Measurements from ENCODE around the gene ZBP1.

ZBP1 gene

DNA sequence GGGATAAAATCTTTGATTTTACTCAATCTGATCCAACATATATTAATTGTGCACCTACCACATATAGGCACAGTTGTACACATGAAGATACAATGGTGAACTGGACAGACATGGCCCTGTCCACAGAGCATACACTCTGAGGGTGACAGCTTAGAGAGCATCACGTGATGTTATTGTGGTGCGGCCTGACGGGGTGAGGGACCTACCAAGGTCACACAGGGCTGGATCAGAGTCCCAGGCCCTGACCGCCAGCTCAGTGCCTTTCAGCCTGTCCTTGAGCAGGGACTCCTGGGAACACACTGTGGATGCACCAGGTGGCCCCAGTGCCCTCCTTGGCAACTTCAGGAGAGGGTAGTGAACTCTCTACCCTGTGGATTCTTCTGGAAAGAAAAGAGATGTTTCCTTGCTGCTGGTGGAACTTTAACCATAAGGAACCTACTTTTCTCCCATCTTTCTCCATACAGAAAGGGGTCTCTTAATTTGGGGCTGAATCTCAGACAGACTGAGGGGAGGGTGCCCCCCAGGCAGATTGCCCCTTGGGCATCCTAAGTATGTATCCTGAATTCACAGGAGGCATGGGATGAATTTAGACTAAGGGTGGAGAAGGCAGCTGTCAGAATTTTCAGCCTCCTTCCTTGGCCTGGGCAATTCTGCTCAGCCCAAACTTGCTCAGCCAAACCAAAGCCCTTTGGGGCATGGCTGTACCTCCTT lies 32.8 kb downstream of the ZBP1 start:
- no peak for DNase-seq (ENCODE audit: low read depth, low spot score)

DNA sequence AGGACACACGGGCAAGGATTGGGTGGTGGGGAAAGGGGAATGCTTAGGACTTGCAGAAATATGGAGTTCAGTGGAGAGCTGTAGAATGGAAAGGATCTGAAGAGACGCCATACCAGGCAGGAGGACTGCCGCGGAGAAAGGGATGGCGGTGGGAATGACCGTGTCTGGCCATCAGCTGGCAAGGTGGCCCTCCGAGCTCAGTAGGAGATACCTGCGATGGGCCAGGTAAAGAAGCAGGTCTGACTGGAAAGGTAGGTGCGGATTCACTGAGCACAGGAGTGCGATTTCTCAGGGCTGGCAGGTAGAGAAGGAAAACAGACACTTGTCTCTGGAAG lies 33.3 kb downstream of the ZBP1 start:
- no peak for DNase-seq (ENCODE audit: low read depth, low spot score)

DNA sequence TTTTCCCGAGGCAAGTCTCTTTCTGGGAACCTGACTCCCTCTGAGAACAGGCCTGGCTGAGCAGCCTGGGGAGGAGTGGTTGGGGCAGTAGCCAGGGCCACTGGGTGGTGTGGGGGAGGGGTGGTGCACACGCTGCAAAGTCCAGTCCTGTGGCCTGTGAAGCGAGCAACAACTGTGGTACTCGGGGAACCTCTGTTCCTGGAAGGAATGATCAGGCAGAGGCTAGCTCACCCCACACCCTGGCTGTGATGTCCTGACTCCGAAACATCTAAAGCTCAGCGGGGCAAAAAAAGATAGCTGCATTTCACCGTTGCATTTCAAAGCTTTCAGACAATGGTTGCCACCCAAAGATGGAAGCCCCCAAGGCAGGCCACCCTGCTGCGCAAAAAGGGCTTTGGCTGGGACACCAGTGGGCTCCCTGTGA lies 33.8 kb downstream of the ZBP1 start:
- DNase-seq (ENCODE audit: low read depth, low spot score) = no peak

DNA sequence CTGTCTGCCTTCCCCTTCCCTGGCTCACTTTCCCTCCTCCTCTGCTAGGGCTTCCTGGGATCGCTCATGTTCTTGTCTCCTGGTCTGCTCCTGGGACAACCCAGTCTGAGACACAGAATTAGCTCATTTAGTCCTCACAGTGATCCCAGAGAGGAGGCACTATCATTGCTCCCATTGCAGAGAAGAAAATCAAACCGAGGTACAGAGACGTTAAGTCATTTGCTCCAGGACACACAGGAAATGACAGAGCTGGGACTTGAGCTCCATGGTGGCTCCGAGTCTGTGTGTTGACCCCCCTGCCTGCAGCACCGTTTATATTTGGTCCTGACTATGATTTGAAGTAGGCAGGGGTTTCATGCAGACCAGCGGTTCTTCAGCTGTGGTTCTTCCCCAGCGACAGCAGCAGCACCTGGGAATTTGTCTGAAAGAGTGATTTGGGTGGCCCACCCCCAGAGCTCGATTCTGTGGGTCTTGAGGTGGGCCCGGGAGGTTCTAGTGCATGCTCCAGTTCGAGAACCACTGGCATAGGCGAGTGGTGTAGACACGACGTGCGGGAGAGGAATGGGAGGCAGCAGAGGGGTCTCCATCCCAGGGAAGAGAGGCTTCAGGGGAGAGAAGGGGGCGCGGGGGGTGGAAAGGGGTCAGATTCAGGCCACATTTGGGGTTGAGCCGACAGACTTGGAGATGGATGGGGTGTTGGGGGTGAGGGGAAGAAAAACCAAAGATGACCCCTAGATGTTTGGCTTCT lies 34.6 kb downstream of the ZBP1 start:
- DNase-seq (ENCODE audit: low read depth, low spot score) = no peak

DNA sequence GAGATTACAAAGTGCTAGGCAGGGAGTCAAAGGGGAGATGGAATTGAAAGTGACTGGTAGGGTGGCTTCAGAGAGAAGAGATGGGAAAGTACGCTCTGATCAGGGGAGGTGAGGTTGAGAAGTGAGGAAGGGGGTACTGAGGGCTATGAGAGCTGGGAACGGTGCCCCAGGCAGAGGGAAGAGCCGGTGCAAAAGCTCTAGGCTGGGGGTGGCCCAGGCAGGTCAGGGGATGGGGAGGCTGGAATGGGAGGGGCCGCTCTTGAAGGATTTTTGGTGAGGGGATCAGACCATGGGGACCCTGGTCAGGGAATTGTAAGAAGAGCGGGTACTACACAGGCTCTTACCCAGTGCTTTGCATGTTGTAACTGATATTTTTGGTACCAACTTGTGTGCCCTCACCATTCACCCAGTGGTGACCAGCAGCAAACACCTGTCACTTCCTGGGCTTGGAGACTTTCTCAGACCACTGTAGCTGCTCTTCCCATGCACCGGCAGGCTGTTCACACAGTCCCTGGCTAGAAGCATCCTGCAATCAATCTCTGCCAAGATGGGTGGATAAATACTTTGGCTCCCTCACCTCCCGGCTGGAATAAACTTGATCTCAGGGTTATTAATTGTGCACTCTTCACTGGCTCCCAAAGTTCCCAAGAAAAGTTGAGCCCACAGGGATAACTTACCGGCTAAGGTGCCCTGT lies 35.3 kb downstream of the ZBP1 start:
- no peak for DNase-seq (ENCODE audit: low read depth, low spot score)

DNA sequence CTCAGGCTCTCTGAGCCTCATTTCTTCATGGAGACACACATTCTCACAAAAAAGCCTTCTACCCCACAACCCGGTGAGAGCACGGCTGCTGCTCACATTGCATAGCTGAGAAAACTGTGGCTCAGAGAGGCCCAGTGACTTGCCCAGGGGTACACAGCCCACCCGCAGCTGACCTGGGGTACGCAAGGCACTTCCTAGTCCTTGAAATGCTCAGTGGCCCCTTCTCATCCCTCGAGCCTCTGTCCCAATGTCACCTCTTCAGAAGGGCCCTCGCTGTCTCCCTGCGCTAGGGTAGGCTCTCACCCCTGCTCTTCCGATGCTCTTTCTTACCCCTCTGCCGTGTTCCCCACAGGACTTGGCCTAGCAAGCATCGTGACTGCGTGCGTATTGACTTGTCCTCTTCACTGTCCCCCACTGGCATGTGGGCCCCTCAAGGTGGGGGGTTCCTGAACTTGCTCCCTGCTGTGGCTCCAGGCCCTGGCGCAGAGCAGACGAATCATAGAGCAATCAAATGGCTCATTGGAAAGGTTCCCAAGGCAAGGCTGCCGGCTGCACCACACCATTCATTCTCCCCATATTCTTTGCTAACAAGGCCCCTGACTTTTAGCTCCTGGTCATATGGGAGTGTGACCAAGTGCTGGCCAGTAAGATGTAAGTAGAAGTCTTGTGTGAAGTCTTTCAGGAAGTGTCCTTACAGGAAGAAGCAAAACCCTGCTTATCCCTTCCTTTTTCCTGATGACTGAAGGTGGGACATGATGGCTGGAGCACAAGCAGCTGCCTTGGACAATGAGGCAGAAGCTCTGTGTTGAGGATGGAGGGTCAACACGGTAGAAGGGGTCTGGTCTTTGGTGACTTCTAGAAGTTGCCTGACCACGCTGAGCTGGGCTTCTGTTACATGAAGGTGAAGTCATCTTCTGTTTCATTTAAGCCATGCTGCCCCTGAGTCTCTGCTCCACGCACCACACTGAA lies 36.7 kb downstream of the ZBP1 start:
- DNase-seq (ENCODE audit: low read depth, low spot score) = no peak

DNA sequence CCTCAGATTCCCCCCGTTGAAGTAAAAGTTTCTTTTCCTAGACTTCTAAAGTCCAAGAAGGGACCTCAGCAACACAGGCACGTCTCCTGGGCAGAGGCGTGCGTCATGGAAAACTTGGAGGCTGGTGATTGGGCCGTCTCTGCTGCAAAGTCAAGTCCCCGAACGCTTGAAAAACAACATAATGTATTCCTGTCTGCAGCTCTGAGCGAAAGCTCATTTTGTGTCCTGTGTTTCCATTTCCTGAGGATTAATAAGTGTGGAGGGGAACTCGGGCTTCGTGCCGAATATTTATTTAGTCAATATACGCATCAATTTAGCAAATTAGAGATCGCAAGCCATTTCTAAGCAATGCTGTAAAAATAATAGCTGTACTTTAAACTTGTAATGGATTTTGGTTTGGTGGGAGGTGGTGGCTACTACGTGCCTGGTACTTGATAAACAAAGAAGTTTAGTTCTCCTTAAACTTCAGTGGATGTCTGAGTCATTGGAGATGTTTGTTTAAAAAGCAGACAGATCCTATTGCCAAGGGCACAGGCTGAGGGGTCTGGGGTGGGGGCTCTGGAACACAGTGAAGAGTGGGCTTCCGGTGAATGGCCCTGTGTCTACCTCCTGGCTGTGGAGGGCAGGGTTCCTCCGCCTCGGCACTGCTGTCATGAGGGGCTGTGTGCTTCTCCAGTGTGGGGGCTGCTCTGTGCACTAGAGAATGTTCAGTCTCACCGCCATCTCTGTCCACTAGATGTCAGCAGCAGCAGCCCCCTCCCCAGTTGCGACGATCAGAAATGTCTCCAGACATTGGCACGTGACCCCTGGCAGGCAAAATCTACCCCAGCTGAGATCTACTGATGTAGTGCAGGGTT lies 37.6 kb downstream of the ZBP1 start:
- peak; percentile 54 for DNase-seq (ENCODE audit: low read depth, low spot score)

DNA sequence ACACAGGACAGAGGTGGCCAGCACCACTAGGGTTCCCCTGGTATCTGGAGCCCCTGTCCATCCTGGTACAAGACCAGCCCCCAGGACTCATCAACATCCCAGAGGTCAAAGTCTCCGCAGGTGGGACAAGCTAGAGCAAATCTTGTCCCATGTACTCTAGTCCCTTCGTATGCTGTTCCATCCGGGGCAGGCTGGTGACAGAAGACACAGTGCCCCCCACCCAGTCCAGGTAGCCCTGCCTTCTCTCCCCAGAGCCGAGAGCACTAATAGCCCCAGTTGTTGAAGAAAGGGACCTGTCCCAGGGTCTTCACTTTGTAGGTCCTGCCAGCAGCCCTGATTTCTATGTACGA lies 38.2 kb downstream of the ZBP1 start:
- no peak for DNase-seq (ENCODE audit: low read depth, low spot score)

DNA sequence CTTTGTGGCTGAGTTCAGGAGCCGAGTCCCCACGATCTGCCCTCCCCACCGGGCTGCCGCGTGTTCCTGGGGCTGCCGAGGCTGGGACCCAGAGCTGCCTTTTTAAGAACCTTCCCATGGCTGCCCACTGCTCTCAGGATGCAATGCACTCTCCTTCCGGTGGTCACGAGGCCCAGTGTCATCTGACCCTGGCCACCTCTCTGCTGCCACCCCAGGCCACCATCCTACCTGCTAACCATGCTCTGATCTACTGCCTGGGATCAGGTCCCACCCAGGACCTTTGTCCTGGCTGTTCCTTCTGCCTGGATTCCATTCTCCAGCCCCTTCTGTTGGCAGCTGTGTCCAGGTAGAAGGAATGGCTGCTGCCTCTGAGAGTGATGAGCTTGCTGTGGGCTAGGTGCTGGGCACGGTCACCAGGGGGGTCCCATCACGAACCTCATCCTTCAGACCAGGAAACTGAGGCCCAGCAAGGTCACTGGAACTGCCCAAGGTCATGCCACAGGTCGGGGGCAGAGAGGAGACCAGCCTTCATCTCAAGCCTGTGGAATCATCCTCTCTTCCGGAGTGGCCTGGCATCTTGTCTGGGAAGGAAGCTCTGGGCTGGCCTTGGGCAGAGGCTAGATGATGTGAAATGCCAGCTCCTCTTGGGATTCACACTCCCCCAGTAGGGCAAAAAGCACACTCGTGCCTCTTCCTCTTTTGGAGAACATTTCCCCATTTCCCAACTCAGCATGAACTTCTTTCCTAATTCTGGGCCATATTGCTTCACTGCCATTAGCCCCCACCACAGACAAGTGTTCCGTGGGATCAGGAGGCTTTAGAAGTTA lies 38.8 kb downstream of the ZBP1 start:
- DNase-seq (ENCODE audit: low read depth, low spot score) = no peak

DNA sequence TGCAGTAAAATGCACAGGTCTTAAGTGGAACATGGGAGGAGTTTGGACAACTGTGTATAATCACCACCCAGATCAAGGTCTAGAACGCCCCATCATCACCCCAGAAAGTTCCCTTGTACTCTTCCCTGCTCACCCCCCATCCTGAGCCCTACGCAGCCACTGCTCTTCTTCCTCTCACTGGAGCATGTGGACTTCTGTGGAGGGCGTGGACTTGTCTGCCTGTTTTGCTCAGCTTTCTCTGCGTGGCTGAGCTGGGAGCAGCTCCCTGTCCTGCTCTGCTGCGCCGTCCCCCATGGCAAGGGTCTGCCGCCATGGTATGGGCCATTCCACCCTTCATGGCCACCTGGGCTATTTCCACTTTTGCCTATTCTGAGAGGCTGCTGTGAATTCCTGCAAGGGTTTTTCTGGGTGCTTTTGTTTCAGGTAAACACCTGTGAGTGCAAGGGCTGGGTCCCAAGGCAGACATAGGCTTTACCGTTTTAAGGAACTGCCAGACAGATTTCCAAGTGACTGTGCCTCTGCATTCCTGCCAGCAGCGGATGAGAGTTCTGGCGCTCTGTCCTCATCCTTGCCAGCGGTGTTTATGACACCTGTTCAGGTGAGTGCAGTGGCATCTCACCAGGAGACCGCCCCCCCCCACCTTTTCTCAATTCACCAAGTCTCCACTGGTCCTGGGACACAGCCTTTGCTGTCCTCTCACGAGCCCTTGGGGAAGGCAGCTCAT lies 39.6 kb downstream of the ZBP1 start:
- no peak for DNase-seq (ENCODE audit: low read depth, low spot score)

DNA sequence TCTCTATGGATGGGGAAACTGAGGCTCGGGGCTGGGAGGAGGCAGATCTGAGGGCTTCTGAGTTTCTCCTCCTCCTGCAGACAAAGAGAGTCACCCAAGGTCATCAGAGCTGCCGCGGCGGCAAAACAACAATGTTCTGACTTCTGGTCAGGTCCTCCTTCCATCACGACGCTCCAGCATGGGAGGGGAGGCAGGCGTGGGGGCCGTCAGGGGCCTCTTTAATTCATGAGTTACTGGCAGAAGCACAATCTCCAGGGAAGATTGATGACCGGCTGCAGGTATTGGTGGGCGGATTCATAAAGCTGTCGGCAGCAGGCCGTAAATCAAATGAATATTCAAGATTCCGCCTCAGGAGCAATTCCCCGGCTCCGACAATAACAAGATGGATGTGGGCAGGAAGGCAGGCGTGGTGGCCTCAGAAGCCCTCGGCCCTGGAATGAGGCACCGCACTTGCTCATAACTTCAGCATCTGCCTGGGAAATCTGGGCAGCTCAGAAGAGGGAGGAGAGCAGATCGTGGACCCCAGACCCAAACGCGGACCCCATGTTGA lies 40.3 kb downstream of the ZBP1 start:
- DNase-seq (ENCODE audit: low read depth, low spot score) = no peak

DNA sequence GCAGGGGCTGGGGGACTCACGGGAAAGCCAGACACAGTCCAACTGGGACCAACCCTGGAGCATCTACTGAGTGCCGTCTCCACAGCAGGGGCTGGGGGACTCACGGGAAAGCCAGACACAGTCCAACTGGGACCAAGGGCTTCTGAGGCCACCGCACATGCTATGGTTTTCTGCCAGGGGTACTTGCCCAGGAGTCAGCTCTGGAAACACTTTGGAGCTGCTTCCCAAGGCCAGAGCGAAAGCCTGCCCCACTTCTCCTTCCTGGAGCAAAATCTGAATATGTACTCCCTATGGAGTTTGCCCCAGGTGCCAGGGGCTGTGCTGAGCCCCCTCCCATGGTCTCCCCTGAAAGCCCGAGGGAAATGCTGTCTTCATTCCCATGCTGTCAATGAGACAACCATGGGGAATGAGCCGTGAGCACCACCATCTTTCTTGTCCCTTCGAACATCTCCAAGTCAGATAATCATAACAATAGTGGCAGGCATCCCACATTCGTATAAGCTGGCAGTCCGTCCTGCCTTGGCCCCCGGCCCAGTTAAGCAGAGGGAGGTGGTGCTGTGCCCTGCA lies 40.8 kb downstream of the ZBP1 start:
- DNase-seq (ENCODE audit: low read depth, low spot score) = no peak

DNA sequence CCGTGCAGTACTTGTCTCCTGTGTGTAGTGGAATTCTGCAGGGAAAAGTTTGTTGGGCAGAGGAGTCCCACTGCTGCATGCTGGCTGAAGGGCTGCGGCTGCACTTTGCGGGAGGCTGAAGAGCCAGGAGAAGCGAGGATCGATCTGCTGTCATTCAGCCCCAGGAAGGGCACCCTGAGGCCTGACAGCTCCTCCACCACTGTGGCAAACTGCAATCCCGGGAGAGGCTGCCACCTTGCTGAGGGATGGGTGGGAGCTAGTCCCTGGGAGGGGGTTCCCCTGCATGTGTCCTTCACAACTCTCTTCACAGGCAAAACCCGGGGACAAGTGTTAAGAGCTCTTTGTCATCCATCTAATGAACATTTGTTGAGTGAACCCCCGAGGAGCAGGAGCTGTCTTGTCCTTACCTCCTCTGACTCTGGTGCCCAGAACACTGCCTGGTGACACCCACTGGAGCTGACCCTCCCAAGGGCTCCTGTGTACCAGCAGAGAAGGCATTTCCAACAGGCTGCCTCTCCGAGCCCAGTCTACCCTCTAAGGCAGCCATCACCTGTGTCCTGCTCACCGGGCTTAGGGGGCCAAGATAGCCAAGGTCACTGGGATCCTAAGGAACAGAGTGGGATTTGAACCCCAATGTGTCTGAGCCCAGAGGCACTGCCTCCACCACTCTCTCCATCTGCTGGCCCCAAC lies 41.6 kb downstream of the ZBP1 start:
- DNase-seq (ENCODE audit: low read depth, low spot score) = no peak

DNA sequence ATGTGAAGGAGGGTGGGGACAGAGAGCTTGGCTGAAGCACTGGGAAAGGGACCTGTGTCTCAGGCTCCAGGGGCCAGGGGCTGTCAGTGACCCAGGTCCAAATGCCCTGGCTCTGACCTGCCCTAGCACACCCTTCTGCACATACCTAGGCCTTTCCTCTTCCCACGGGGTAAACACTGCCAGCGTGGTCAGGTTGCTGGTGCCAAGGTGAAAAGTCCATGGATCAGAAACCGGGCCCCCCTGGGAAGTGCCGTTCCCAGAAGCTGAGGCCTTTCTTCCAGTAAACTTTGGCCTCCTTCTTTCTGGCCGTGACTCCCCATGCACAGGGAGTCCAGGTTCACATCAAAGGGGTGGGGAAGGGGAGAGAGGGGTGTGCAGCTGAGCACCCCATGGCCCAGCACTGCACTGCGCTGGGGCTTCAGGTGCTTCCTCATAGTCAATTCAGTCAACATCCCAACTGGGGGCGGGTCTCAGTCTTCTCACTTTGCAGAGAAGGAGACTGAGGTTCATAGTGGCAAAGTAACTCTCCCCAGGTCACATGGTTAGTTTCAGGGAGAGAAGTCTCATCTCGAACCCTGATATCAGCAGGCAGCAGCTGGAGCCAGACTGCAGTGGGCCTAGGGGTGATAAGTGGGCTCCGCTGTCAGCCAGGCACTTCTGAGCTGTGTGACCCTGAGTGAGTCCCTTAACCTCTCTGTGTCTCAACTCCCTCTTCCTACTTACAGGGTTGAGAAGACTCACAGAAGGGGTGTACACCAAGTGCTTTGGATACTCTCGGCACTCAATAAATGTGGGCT lies 42.3 kb downstream of the ZBP1 start:
- DNase-seq (ENCODE audit: low read depth, low spot score) = no peak

DNA sequence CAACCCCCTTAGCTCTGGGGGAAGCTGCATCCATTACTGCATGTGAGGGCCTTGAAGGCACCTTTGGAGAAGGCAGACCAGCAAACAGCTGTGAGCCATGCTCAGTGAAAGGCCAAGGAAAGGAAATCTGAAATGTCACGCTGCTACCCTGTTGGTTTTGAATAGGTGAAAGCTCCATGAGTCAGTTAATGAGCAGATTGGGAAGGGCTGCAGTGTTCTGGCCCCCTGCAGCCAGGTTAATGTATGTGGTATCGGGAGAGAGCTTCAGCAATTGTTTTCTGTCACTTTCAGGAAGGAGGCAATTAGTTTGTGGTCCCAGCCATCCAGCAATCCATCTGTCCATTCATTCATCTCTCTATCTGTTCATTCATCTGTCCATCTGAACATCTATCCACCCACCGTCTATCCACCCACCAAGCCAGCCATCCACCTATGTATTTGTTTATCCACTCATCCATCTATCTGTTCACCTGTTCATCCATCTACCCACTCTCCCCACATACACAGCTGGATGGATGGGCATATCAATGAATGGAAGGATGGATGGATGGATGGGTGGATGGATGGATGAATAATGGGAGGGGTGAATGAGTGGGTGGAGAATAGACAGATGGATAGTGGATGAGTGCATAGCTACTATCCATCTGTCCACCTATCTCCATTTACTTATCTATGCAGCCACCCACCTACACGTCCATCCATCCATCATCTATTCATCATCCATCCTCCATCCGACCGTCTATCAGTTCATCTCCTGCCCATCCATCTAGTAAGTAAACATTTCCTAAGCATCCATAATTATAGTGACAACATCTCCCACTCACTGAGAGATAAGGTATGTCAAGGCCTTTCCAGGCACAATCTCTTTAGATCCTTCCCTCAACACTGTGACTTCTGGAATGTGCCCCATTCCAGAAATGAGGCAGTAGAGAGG lies 43.3 kb downstream of the ZBP1 start:
- DNase-seq (ENCODE audit: low read depth, low spot score) = no peak

DNA sequence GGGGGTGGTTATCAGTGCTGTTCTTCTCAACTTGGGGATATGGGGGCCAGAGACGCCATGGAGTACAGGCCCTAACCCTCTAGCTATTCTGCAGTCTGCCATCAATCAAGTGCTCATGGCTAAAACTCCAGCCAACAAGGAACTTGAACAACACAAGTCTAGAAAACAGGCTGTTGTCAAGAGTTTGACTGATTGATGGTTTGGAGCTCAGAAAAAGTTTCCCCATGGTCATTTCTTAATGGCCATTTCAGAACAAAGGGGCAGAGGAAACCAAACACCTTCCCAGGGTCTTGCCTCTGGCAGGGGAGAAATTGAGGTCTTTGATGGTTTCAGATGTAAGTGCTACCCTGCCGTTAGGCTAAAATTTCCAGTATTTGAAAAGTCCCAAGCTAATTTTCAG lies 44.2 kb downstream of the ZBP1 start:
- DNase-seq (ENCODE audit: low read depth, low spot score) = no peak
